GM18861 (cell line): Measurements from ENCODE around the gene BMP6.

Experiments used
- ATAC-seq: cut with Tn5 transposase; IDR thresholded peaks from one replicate; pipeline ENCODE4 v1.9.1; 2021; ENCODE audit not compliant: unreplicated experiment

Gene BMP6

GRCh38 chr6:7821426-7821825 lies 95.5 kb downstream of the BMP6 start:
- no peak for ATAC-seq

- ATAC-seq = no peak
Observed at GRCh38 chr6:7823552-7823951, 97.7 kb downstream of the BMP6 start.

GRCh38 chr6:7825986-7826385 lies 100.1 kb downstream of the BMP6 start:
- ATAC-seq = no peak

GRCh38 chr6:7827142-7827541 lies 101.2 kb downstream of the BMP6 start:
- no peak for ATAC-seq

GRCh38 chr6:7828124-7828523 lies 102.2 kb downstream of the BMP6 start:
- ATAC-seq = no peak

GRCh38 chr6:7832904-7833750 lies 107.2 kb downstream of the BMP6 start:
- ATAC-seq = no peak

GRCh38 chr6:7833751-7834070 lies 107.8 kb downstream of the BMP6 start:
- no peak for ATAC-seq

- no peak for ATAC-seq
Observed at GRCh38 chr6:7836371-7837026, 110.6 kb downstream of the BMP6 start.

- no peak for ATAC-seq
Observed at GRCh38 chr6:7841781-7842468, 116.0 kb downstream of the BMP6 start.

GRCh38 chr6:7846966-7847818 lies 121.3 kb downstream of the BMP6 start:
- no peak for ATAC-seq

- ATAC-seq = no peak
Observed at GRCh38 chr6:7848229-7848628, 122.3 kb downstream of the BMP6 start.

- ATAC-seq = no peak
Observed at GRCh38 chr6:7851780-7852179, 125.9 kb downstream of the BMP6 start.

- ATAC-seq = no peak
Observed at GRCh38 chr6:7859591-7859990, 133.7 kb downstream of the BMP6 start.

GRCh38 chr6:7865781-7866180 lies 139.9 kb downstream of the BMP6 start:
- no peak for ATAC-seq

GRCh38 chr6:7866526-7866925 lies 140.6 kb downstream of the BMP6 start:
- ATAC-seq = no peak

GRCh38 chr6:7868926-7869325 lies 143.0 kb downstream of the BMP6 start:
- no peak for ATAC-seq

GRCh38 chr6:7878401-7878964 lies 152.6 kb downstream of the BMP6 start:
- ATAC-seq = no peak

- no peak for ATAC-seq
Observed at GRCh38 chr6:7879043-7879442, 153.1 kb downstream of the BMP6 start.

GRCh38 chr6:7879579-7879978 lies 153.7 kb downstream of the BMP6 start:
- ATAC-seq = no peak

GRCh38 chr6:7879980-7880717 lies 154.2 kb downstream of the BMP6 start:
- ATAC-seq = no peak
